Measurements from ENCODE around the gene LRRTM1.

DNA sequence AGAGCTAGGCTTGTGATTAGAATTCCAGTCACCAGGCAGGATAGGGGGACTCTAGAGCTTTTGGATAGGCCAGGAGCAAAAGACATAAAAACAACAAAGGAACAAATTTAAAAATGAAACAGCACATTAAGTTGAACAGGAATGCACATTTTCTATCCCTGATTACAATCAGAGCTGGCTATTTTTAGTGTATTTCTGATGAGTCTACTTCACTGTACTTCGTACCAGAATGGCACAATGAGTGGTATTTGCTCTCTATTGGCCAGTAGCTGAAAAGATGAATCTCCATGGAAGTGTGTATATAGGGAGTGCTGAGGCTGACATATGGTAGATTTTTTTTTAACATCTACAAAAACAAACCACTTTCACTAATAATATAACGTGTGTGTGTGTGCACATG, 34.2 kb upstream of the LRRTM1 start:
- TF ChIP-seq POLR2A (IDR thresholded peaks at IDR 0.05) = no peak
- TF ChIP-seq, protein P1, sequence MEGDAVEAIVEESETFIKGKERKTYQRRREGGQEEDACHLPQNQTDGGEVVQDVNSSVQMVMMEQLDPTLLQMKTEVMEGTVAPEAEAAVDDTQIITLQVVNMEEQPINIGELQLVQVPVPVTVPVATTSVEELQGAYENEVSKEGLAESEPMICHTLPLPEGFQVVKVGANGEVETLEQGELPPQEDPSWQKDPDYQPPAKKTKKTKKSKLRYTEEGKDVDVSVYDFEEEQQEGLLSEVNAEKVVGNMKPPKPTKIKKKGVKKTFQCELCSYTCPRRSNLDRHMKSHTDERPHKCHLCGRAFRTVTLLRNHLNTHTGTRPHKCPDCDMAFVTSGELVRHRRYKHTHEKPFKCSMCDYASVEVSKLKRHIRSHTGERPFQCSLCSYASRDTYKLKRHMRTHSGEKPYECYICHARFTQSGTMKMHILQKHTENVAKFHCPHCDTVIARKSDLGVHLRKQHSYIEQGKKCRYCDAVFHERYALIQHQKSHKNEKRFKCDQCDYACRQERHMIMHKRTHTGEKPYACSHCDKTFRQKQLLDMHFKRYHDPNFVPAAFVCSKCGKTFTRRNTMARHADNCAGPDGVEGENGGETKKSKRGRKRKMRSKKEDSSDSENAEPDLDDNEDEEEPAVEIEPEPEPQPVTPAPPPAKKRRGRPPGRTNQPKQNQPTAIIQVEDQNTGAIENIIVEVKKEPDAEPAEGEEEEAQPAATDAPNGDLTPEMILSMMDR (IDR thresholded peaks at IDR 0.05) = no peak

All from transverse colon (tissue), 3 donors.